Ectodermal cell (in vitro differentiated cells): Measurements from ENCODE around the gene ERH.

ENCODE experiments used
- H3K27ac ChIP-seq: 2 replicates; pipeline ENCODE4 v1.7.0; 2013; ENCODE audit warnings: mild to moderate bottlenecking, low read depth, low read length; ENCODE audit not compliant: insufficient read depth, poor library complexity, severe bottlenecking
- H3K27me3 ChIP-seq: 2 replicates; pipeline ENCODE4 v1.7.0; 2013; ENCODE audit warnings: mild to moderate bottlenecking, low read length; ENCODE audit not compliant: insufficient read depth, control insufficient read depth, poor library complexity, severe bottlenecking
- H3K36me3 ChIP-seq: one replicate; pipeline ENCODE4 v1.7.0; 2013; ENCODE audit warnings: low read length; ENCODE audit not compliant: control insufficient read depth, insufficient read depth
- H3K4me1 ChIP-seq: one replicate; pipeline ENCODE4 v1.7.0; 2013; ENCODE audit warnings: low read length; ENCODE audit not compliant: control insufficient read depth, insufficient read depth
- H3K4me3 ChIP-seq: 2 replicates; pipeline ENCODE4 v1.7.0; 2013; ENCODE audit warnings: low read depth, low read length, control low read depth; ENCODE audit not compliant: insufficient read depth
- H3K9me3 ChIP-seq: 2 replicates; pipeline ENCODE4 v1.7.0; 2013; ENCODE audit warnings: mild to moderate bottlenecking, low read length, moderate library complexity; ENCODE audit not compliant: control insufficient read depth
- WGBS, 2 experiments: methylation state at CpG; one replicate each; pipeline ENCODE4 v1.1.7; 2013; ENCODE audit warnings: missing lambda C conversion rate in 2 of 2; 5-methylcytosine and 5-hydroxymethylcytosine counted together

Gene ERH

GRCh38 chr14:69358233-69358963, 39.7 kb downstream of the ERH start:
- Histone ChIP-seq H3K9me3 (no peaks in the 10 kb centered on the region), H3K4me1 (no peaks in the 10 kb centered on the region), H3K27ac (no peak overlapping the region), H3K4me3 (no peak overlapping the region), H3K36me3 (no peaks in the 10 kb centered on the region), H3K27me3 (no peaks in the 10 kb centered on the region)
- WGBS, 2 experiments, result 90% methylated on average over 12 of the region's 12 CpGs

GRCh38 chr14:69357544-69358200, 40.4 kb downstream of the ERH start:
- Histone ChIP-seq H3K36me3 (no peaks in the 10 kb centered on the region), H3K27ac (no peak overlapping the region), H3K4me3 (no peak overlapping the region), H3K4me1 (no peaks in the 10 kb centered on the region), H3K27me3 (no peaks in the 10 kb centered on the region), H3K9me3 (no peaks in the 10 kb centered on the region)
- 94 to 96% methylated on average over 7 of the region's 7 CpGs for WGBS, 2 experiments

- Histone ChIP-seq H3K4me3 (no peak overlapping the region), H3K27ac (no peak overlapping the region), H3K4me1 (peaks cover 3% of the 10 kb centered on the region), H3K9me3 (no peaks in the 10 kb centered on the region), H3K36me3 (no peaks in the 10 kb centered on the region), H3K27me3 (no peaks in the 10 kb centered on the region)
- WGBS, 2 experiments, result 91 to 93% methylated on average over 7 of the region's 7 CpGs
Observed at GRCh38 chr14:69356903-69357543, 41.1 kb downstream of the ERH start.

GRCh38 chr14:69355607-69356281, 42.4 kb downstream of the ERH start:
- Histone ChIP-seq H3K9me3 (no peaks in the 10 kb centered on the region), H3K4me3 (no peak overlapping the region), H3K27ac (no peak overlapping the region), H3K36me3 (no peaks in the 10 kb centered on the region), H3K27me3 (no peaks in the 10 kb centered on the region), H3K4me1 (peaks cover 16% of the 10 kb centered on the region)
- 90 to 92% methylated on average over 6 of the region's 6 CpGs for WGBS, 2 experiments

GRCh38 chr14:69355154-69355597, 42.9 kb downstream of the ERH start:
- H3K36me3 ChIP-seq, result no peaks in the 10 kb centered on the region
- H3K27me3 ChIP-seq, result no peaks in the 10 kb centered on the region

GRCh38 chr14:69354383-69355153, 43.5 kb downstream of the ERH start:
- Histone ChIP-seq H3K27ac (no peak overlapping the region), H3K27me3 (no peaks in the 10 kb centered on the region), H3K9me3 (no peaks in the 10 kb centered on the region), H3K4me3 (no peak overlapping the region), H3K36me3 (no peaks in the 10 kb centered on the region), H3K4me1 (peaks cover 19% of the 10 kb centered on the region)
- 89 to 90% methylated on average over 11 of the region's 11 CpGs for WGBS, 2 experiments

More at GRCh38 chr14:69355154-69355597, 42.9 kb downstream of the ERH start:
- no peak overlapping the region for H3K27ac ChIP-seq
- WGBS, 2 experiments, result 93 to 95% methylated on average over 6 of the region's 6 CpGs
- no peak overlapping the region for H3K4me3 ChIP-seq
- no peaks in the 10 kb centered on the region for H3K9me3 ChIP-seq
- peaks cover 19% of the 10 kb centered on the region for H3K4me1 ChIP-seq

GRCh38 chr14:69353168-69353567, 44.9 kb downstream of the ERH start:
- Histone ChIP-seq H3K27ac (no peak overlapping the region), H3K27me3 (no peaks in the 10 kb centered on the region), H3K4me3 (no peak overlapping the region), H3K9me3 (no peaks in the 10 kb centered on the region), H3K36me3 (no peaks in the 10 kb centered on the region), H3K4me1 (peaks cover 19% of the 10 kb centered on the region)
- WGBS, 2 experiments, result 87 to 89% methylated on average over 3 of the region's 3 CpGs

GRCh38 chr14:69351911-69352310, 46.2 kb downstream of the ERH start:
- Histone ChIP-seq H3K9me3 (no peaks in the 10 kb centered on the region), H3K36me3 (no peaks in the 10 kb centered on the region), H3K4me3 (no peak overlapping the region), H3K27me3 (no peaks in the 10 kb centered on the region), H3K4me1 (peaks cover 19% of the 10 kb centered on the region), H3K27ac (no peak overlapping the region)
- 53 to 76% methylated on average over 5 of the region's 5 CpGs for WGBS, 2 experiments

GRCh38 chr14:69351385-69351784, 46.7 kb downstream of the ERH start:
- H3K36me3 ChIP-seq, result no peaks in the 10 kb centered on the region
- no peak overlapping the region for H3K27ac ChIP-seq
- no peaks in the 10 kb centered on the region for H3K9me3 ChIP-seq
- peaks cover 19% of the 10 kb centered on the region for H3K4me1 ChIP-seq
- WGBS, 2 experiments, result 65 to 76% methylated on average over 3 of the region's 3 CpGs
- H3K4me3 ChIP-seq, result no peak overlapping the region
- H3K27me3 ChIP-seq, result no peaks in the 10 kb centered on the region
